SK-N-SH (cell line): ENCODE data around the gene MEGF6.

Experiments used
- CHD2 ChIP-seq: fragments of 150-350 bp; IDR thresholded peaks from 2 replicates; pipeline ENCODE4 v1.6.1; 2018; ENCODE audit warnings: low read length; ENCODE audit not compliant: partially characterized antibody
- EP300 ChIP-seq, 2 experiments: IDR thresholded peaks; 2 replicates each; pipeline versions ENCODE4 v1.4.0 to v1.6.1; 2012; ENCODE audit warnings: borderline replicate concordance in 1 of 2, low read depth in 1 of 2, low read length in 1 of 2
- EZH2phosphoT487 ChIP-seq: fragments of 200-600 bp; sonication (generic); IDR thresholded peaks from 2 replicates; pipeline ENCODE4 v1.6.1; 2017; ENCODE audit warnings: low read depth, mixed run types, mild to moderate bottlenecking, antibody characterized with exemption, moderate library complexity, borderline replicate concordance
- JUND ChIP-seq: IDR thresholded peaks from 2 replicates; pipeline ENCODE4 v1.4.0; 2012
- POLR2AphosphoS5 ChIP-seq: IDR thresholded peaks from 2 replicates; pipeline ENCODE4 v1.6.1; 2012; ENCODE audit warnings: low read depth, low read length
- RAD21 ChIP-seq: IDR thresholded peaks from 2 replicates; pipeline ENCODE4 v1.6.1; 2012; ENCODE audit warnings: mild to moderate bottlenecking, low read length
- REST ChIP-seq: IDR thresholded peaks from 2 replicates; pipeline ENCODE4 v1.6.1; 2012; ENCODE audit warnings: mild to moderate bottlenecking, low read depth, low read length, moderate library complexity
- TAF1 ChIP-seq: IDR thresholded peaks from 2 replicates; pipeline ENCODE4 v1.6.1; 2012; ENCODE audit warnings: low read depth, mild to moderate bottlenecking, low read length, moderate library complexity, borderline replicate concordance
- TCF12 ChIP-seq: IDR thresholded peaks from 2 replicates; pipeline ENCODE4 v1.4.0; 2012
- TEAD4 ChIP-seq: IDR thresholded peaks from 2 replicates; pipeline ENCODE4 v1.4.0; 2012; ENCODE audit warnings: mild to moderate bottlenecking, borderline replicate concordance; ENCODE audit not compliant: insufficient read depth
- YY1 ChIP-seq: IDR thresholded peaks from 2 replicates; pipeline ENCODE4 v1.4.0; 2012; ENCODE audit warnings: low read depth, mild to moderate bottlenecking
- TF ChIP-seq, protein P1 (sequence below): fragments of 200-600 bp; sonication (generic); IDR thresholded peaks from 2 replicates; pipeline ENCODE4 v1.6.1; 2017; ENCODE audit warnings: antibody characterized with exemption, mild to moderate bottlenecking, moderate library complexity
- TF ChIP-seq, protein P2 (sequence below): IDR thresholded peaks from 2 replicates; pipeline ENCODE4 v1.4.0; 2012; ENCODE audit warnings: low read depth

DNA sequence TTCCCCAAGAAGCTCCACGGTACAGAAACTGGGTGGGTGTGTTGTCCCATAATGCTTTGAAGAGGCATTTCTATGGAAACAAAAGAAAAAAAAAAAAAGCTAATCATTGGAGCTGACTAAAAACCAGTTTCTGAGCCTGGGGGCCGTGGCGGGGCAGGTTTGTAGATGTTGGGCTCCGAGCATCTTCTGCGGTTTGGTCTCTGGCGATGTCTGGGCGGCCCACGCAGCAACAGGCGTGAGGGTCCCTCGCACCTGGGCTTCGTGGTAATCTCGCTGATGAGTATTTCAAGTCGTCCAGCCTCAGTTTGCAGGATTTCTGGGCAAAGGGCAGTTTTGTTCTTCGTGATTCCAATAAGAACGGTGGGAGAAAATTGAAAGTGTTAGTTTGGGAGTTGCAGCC lies 47.8 kb upstream of the MEGF6 start:
- TF ChIP-seq TAF1 (no peak), POLR2AphosphoS5 (no peak), CHD2 (no peak), TEAD4 (no peak), EP300 (IDR thresholded peaks at IDR 0.05; ENCODE audit: borderline replicate concordance in 1 of 2, low read depth in 1 of 2, low read length in 1 of 2) (no peak), EZH2phosphoT487 (no peak), YY1 (no peak), TCF12 (no peak), RAD21 (no peak), REST (no peak), JUND (no peak)
- TF ChIP-seq, protein P1, sequence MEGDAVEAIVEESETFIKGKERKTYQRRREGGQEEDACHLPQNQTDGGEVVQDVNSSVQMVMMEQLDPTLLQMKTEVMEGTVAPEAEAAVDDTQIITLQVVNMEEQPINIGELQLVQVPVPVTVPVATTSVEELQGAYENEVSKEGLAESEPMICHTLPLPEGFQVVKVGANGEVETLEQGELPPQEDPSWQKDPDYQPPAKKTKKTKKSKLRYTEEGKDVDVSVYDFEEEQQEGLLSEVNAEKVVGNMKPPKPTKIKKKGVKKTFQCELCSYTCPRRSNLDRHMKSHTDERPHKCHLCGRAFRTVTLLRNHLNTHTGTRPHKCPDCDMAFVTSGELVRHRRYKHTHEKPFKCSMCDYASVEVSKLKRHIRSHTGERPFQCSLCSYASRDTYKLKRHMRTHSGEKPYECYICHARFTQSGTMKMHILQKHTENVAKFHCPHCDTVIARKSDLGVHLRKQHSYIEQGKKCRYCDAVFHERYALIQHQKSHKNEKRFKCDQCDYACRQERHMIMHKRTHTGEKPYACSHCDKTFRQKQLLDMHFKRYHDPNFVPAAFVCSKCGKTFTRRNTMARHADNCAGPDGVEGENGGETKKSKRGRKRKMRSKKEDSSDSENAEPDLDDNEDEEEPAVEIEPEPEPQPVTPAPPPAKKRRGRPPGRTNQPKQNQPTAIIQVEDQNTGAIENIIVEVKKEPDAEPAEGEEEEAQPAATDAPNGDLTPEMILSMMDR, result no peak
- TF ChIP-seq, protein P2, sequence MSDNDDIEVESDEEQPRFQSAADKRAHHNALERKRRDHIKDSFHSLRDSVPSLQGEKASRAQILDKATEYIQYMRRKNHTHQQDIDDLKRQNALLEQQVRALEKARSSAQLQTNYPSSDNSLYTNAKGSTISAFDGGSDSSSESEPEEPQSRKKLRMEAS, result no peak
